HG03439 (cell line): ENCODE measurements around the gene DOCK4.

ENCODE experiments used
- ATAC-seq: cut with Tn5 transposase; IDR thresholded peaks from one replicate; pipeline ENCODE4 v1.9.1; 2021; ENCODE audit warnings: mild to moderate bottlenecking, moderate library complexity; ENCODE audit not compliant: unreplicated experiment

The DOCK4 gene

GRCh38 chr7:112015146-112015545, 191.1 kb downstream of the DOCK4 start:
- no peak for ATAC-seq

GRCh38 chr7:112014347-112014746, 191.9 kb downstream of the DOCK4 start:
- no peak for ATAC-seq

- no peak for ATAC-seq
Measured at GRCh38 chr7:112013274-112013673, 192.9 kb downstream of the DOCK4 start.

GRCh38 chr7:112012242-112012641, 194.0 kb downstream of the DOCK4 start:
- no peak for ATAC-seq

- ATAC-seq = no peak
Measured at GRCh38 chr7:112010994-112011393, 195.2 kb downstream of the DOCK4 start.

- ATAC-seq = no peak
Measured at GRCh38 chr7:112010109-112010508, 196.1 kb downstream of the DOCK4 start.

GRCh38 chr7:112009081-112009480, 197.1 kb downstream of the DOCK4 start:
- ATAC-seq = no peak

- ATAC-seq = no peak
Measured at GRCh38 chr7:112007185-112007584, 199.0 kb downstream of the DOCK4 start.

GRCh38 chr7:112006071-112006470, 200.1 kb downstream of the DOCK4 start:
- no peak for ATAC-seq

- ATAC-seq = no peak
Measured at GRCh38 chr7:112005205-112005775, 200.9 kb downstream of the DOCK4 start.

- ATAC-seq = no peak
Measured at GRCh38 chr7:112001091-112001826, 204.9 kb downstream of the DOCK4 start.

GRCh38 chr7:111998326-111998725, 207.9 kb downstream of the DOCK4 start:
- no peak for ATAC-seq

- no peak for ATAC-seq
Measured at GRCh38 chr7:111997546-111997945, 208.7 kb downstream of the DOCK4 start.

GRCh38 chr7:111992601-111993000, 213.6 kb downstream of the DOCK4 start:
- ATAC-seq = no peak

GRCh38 chr7:111990643-111991042, 215.6 kb downstream of the DOCK4 start:
- ATAC-seq = no peak

GRCh38 chr7:111987886-111988285, 218.3 kb downstream of the DOCK4 start:
- ATAC-seq = no peak

- ATAC-seq = no peak
Measured at GRCh38 chr7:111987115-111987826, 218.9 kb downstream of the DOCK4 start.

- ATAC-seq = no peak
Measured at GRCh38 chr7:111986601-111987000, 219.6 kb downstream of the DOCK4 start.

- no peak for ATAC-seq
Measured at GRCh38 chr7:111985798-111986197, 220.4 kb downstream of the DOCK4 start.

- no peak for ATAC-seq
Measured at GRCh38 chr7:111982804-111983203, 223.4 kb downstream of the DOCK4 start.

GRCh38 chr7:111982133-111982532, 224.1 kb downstream of the DOCK4 start:
- no peak for ATAC-seq

- ATAC-seq = no peak
Measured at GRCh38 chr7:111980725-111981124, 225.5 kb downstream of the DOCK4 start.
